Chondrocyte (in vitro differentiated cells): Measurements from ENCODE around the gene COL4A3. TPM values are rescaled to one million over a fixed set of nuclear protein-coding genes. Genes with fewer than 3 reads are reported as not detected.

Experiments
- DNase-seq: peaks from one replicate; pipeline ENCODE4 v3.0.0; 2021; ENCODE audit warnings: mixed read lengths, low spot score
- H3K27ac Mint-ChIP-seq: one replicate; pipeline ENCODE4 v1.8.0; 2021; ENCODE audit warnings: mild to moderate bottlenecking, moderate library complexity, mixed read lengths; ENCODE audit not compliant: unreplicated experiment
- H3K27me3 Mint-ChIP-seq: 2 replicates; pipeline ENCODE4 v1.8.0; 2021; ENCODE audit warnings: low read depth, mixed read lengths
- H3K36me3 Mint-ChIP-seq: 2 replicates; pipeline ENCODE4 v1.8.0; 2021; ENCODE audit warnings: low read depth, mixed read lengths
- H3K4me1 Mint-ChIP-seq: 2 replicates; pipeline ENCODE4 v1.8.0; 2021; ENCODE audit warnings: low read depth, mild to moderate bottlenecking, mixed read lengths
- H3K4me3 Mint-ChIP-seq: one replicate; pipeline ENCODE4 v1.8.0; 2021; ENCODE audit warnings: mild to moderate bottlenecking, moderate library complexity, mixed read lengths; ENCODE audit not compliant: unreplicated experiment
- H3K9me3 Mint-ChIP-seq: 2 replicates; pipeline ENCODE4 v1.8.0; 2021; ENCODE audit warnings: low read depth, mixed read lengths
- CTCF ChIP-seq: fragments of 200-600 bp; sonication (generic); IDR thresholded peaks from 2 replicates; pipeline ENCODE4 v1.5.0; 2021; ENCODE audit warnings: antibody characterized with exemption, mild to moderate bottlenecking, moderate library complexity
- total RNA-seq: library from RNA; stranded (reverse); gene quantifications from 3 replicates; pipeline ENCODE4 v1.2.1, GENCODE V29; 2021

COL4A3 gene
- total RNA-seq, 1 donor from 2014 or later: 1.2 TPM

GRCh38 chr2:227132986-227133385 lies 31.4 kb upstream of the COL4A3 start:
- no peak for TF ChIP-seq CTCF
- H3K27ac Mint-ChIP-seq: no peak overlapping the region
- H3K27me3 Mint-ChIP-seq: peaks cover 9% of the 10 kb centered on the region
- no peaks in the 10 kb centered on the region for H3K9me3 Mint-ChIP-seq
- no peak overlapping the region for H3K4me3 Mint-ChIP-seq
- H3K36me3 Mint-ChIP-seq: no peaks in the 10 kb centered on the region
- DNase-seq: no peak
- no peaks in the 10 kb centered on the region for H3K4me1 Mint-ChIP-seq

- DNase-seq: no peak
- Mint-ChIP-seq H3K27me3 (no peaks in the 10 kb centered on the region), H3K36me3 (no peaks in the 10 kb centered on the region), H3K4me3 (no peak overlapping the region), H3K9me3 (no peaks in the 10 kb centered on the region), H3K27ac (no peak overlapping the region), H3K4me1 (no peaks in the 10 kb centered on the region)
- no peak for TF ChIP-seq CTCF
These were observed 29.8 kb upstream of the COL4A3 start for GRCh38 chr2:227134591-227134990.

- H3K9me3 Mint-ChIP-seq: no peaks in the 10 kb centered on the region
- no peak for DNase-seq
- H3K27ac Mint-ChIP-seq: no peak overlapping the region
- TF ChIP-seq CTCF: no peak
- H3K36me3 Mint-ChIP-seq: peaks cover 1% of the 10 kb centered on the region
- H3K4me1 Mint-ChIP-seq: no peaks in the 10 kb centered on the region
- H3K27me3 Mint-ChIP-seq: no peaks in the 10 kb centered on the region
- no peak overlapping the region for H3K4me3 Mint-ChIP-seq
These were observed 23.1 kb upstream of the COL4A3 start for GRCh38 chr2:227141301-227141700.

- H3K4me3 Mint-ChIP-seq: no peak overlapping the region
- no peak for DNase-seq
- no peak overlapping the region for H3K27ac Mint-ChIP-seq
- H3K9me3 Mint-ChIP-seq: peaks cover 2% of the 10 kb centered on the region
- no peaks in the 10 kb centered on the region for H3K4me1 Mint-ChIP-seq
- TF ChIP-seq CTCF: no peak
- H3K36me3 Mint-ChIP-seq: peaks cover 2% of the 10 kb centered on the region
- no peaks in the 10 kb centered on the region for H3K27me3 Mint-ChIP-seq
These were observed 20.5 kb upstream of the COL4A3 start for GRCh38 chr2:227143895-227144294.

- no peaks in the 10 kb centered on the region for H3K27me3 Mint-ChIP-seq
- DNase-seq: no peak
- no peak overlapping the region for H3K4me3 Mint-ChIP-seq
- H3K36me3 Mint-ChIP-seq: peaks cover 2% of the 10 kb centered on the region
- no peaks in the 10 kb centered on the region for H3K4me1 Mint-ChIP-seq
- no peak for TF ChIP-seq CTCF
- no peak overlapping the region for H3K27ac Mint-ChIP-seq
- peaks cover 2% of the 10 kb centered on the region for H3K9me3 Mint-ChIP-seq
These were observed 18.0 kb upstream of the COL4A3 start for GRCh38 chr2:227146456-227146855.
